NCI-H510A treated with DMSO at 0.1 percent for 48 hours (cell line): ENCODE measurements around the gene ORC3.

ENCODE experiments used
- DNase-seq: peaks from one replicate; lab custom pipeline; 2025; lab: John Stamatoyannopoulos, UW

The ORC3 gene

GRCh38 chr6:87589693-87590416 is at the start of gene ORC3, which contains the start of gene RARS2:
Gene ORC3 (plus strand): TSS chr6:87590135. CDS start chr6:87590169, 34 bp downstream.
Gene RARS2 (minus strand): TSS chr6:87589987. CDS start chr6:87589957, 30 bp downstream.
- peak; percentile 79 for DNase-seq

GRCh38 chr6:87540539-87540938 is 49.4 kb upstream of the ORC3 start:
- no peak for DNase-seq

GRCh38 chr6:87541041-87541440 is 48.9 kb upstream of the ORC3 start:
- DNase-seq, result no peak

- no peak for DNase-seq
Observed at GRCh38 chr6:87541744-87542143, 48.2 kb upstream of the ORC3 start.

GRCh38 chr6:87543696-87544473 is 46.0 kb upstream of the ORC3 start:
- no peak for DNase-seq

GRCh38 chr6:87544474-87544735 is 45.5 kb upstream of the ORC3 start:
- no peak for DNase-seq

GRCh38 chr6:87551799-87552198 is 38.1 kb upstream of the ORC3 start:
- DNase-seq, result no peak

GRCh38 chr6:87553159-87553765 is 36.7 kb upstream of the ORC3 start:
- DNase-seq, result no peak

- no peak for DNase-seq
Observed at GRCh38 chr6:87555506-87555905, 34.4 kb upstream of the ORC3 start.

GRCh38 chr6:87558446-87558845 is 31.5 kb upstream of the ORC3 start:
- no peak for DNase-seq

- DNase-seq, result no peak
Observed at GRCh38 chr6:87561017-87561416, 28.9 kb upstream of the ORC3 start.

- no peak for DNase-seq
Observed at GRCh38 chr6:87572021-87572420, 17.9 kb upstream of the ORC3 start.

GRCh38 chr6:87572883-87573282 is 17.1 kb upstream of the ORC3 start:
- no peak for DNase-seq

GRCh38 chr6:87573307-87574024 is 16.5 kb upstream of the ORC3 start:
- DNase-seq, result no peak

GRCh38 chr6:87574237-87574804 is 15.6 kb upstream of the ORC3 start:
- peak; percentile 73 for DNase-seq

GRCh38 chr6:87575423-87575822 is 14.5 kb upstream of the ORC3 start:
- DNase-seq, result peak; percentile 32

- no peak for DNase-seq
Observed at GRCh38 chr6:87583822-87584221, 6.1 kb upstream of the ORC3 start.

- DNase-seq, result no peak
Observed at GRCh38 chr6:87586371-87587077, 3.4 kb upstream of the ORC3 start.

- no peak for DNase-seq
Observed at GRCh38 chr6:87588756-87589407, 1.1 kb upstream of the ORC3 start.

- no peak for DNase-seq
Observed at GRCh38 chr6:87590417-87590880, 514 bp downstream of the ORC3 start.

GRCh38 chr6:87590990-87591389 is 1.1 kb downstream of the ORC3 start:
- no peak for DNase-seq
